Activated naive CD4-positive, alpha-beta T cell treated with anti-CD3 and anti-CD28 coated beads, Interleukin-2, amount 50 U/mL, for 16 hours (primary cell): ENCODE measurements around the gene KRT14.
A peak's percentile ranks its signal among the peaks of the same experiment; 100 is the strongest.
"Not testable (repeated sequence)": the region's sequence is repeated elsewhere in the genome, so short reads cannot be mapped to it uniquely, and the experiment has no call there.

Experiments
- DNase-seq: peaks from one replicate; pipeline ENCODE4 v3.0.0-alpha.2; 2020

The KRT14 gene

DNA sequence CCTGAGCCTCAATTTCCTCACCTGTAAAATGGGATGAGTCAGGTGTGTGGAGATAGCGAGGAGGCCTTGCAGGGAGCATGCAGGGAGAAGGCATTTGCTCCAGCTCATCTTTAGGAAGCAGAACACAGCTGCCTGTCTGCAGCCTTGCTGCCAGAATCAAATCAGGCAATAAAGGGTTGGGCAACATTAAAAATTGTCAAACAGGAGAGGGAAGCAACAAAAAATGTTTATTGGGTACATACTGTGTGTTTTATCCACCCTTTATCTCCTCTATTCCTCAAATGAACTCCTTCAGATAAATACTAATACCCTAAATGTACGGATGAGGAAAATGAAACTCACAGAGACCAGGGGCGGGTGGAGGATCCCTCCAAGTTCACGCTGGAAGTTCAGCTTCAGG is 13.6 kb upstream of the KRT14 start:
- no peak for DNase-seq

DNA sequence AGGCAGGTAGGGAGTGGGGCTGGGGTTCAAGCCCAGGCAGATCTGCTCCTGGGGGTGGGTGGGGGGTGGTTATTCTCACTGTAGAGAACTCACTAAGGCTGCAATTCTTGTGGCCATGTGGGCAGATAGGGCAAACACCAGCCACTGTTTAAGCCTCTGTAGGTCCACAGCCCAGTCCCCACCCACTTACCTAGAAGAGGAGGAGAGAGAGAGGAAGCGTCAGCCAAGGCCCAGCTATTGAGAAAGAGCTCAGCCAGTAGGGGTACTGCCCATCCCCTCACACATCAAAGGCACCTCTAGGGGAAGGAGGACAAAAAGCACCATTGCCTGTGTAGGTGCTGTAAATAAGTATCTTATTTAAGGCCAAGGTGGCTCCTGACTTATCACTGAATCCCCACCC is 13.0 kb upstream of the KRT14 start:
- DNase-seq: no peak

DNA sequence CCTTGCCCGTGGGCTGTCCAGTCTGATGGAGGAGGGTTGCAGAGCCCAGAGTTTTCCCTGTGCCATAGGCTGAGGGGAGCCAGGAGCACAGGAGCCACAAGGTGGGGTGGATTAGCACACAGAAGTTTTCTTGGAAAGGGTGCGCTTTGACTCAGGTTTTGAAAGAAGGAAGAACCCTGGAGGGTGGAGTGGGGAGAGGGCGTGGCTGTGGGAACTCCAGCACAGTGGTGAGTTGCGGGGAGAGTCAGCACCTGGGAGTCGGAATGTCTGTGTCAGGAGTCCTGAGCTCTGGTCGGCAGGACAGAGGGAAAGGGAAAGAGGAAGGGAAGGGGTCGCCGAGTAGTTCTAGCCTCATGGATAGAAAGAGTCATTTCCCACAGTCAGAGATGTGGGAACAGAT is 8.9 kb upstream of the KRT14 start:
- DNase-seq: no peak

DNA sequence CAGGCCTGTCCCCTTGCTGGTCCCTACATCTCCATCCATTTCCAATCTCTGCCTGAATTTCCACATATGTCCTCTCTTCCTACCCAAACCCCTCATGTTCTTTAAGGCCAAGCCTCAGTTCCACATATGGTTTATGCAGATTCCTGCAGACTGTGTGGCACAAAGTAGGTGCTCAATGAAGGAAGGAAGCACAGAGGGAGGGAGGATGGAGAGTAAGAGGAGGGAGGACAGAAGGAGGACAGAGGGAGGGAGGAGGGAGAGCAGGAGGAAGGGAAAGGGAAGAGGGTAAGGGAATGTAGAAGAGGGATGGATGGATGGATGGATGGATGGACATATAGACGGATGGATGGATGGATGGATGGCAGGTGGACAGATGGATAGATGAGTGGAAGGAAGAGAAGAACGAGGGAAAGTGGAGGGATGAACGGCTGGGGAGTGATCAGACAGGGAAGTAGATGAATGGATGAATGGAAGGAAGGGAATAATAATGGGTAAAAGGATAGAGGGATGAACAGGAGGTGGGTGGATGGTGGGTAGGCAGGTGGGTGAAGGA is 7.7 kb upstream of the KRT14 start:
- DNase-seq: no peak

DNA sequence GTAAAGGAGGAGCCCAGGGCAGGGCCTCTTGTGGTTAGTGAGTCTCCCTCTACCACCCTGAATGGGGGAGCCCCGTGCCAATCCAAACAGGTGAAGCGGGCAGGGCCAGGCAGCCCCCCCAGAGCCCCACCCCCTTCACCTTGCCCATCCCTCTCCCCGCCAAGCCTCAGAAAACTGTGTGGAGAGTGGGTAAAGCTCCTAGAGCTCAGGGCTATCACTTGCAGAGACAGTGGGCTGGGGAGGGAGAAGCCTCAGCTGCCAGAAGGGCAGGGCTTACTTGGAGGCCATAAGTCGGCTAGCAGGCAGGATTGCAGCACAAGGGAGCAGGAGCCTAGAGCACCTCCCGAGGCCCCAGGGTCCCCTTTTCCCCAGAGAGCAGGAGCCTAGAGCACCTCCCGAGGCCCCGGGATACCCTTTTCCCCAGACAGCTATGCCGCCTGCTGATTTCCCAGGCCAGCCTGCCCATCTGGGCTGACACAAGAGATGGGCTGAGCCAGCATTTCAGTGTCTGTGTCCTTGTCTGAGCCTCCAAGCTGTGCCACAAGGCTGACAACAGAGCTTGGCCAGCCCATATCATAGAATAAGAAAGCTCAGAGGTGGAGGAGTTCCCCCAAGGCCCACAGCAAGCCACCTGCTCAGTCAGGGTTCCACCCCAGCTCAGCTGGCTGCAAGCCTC is 6.7 kb upstream of the KRT14 start:
- no peak for DNase-seq

DNA sequence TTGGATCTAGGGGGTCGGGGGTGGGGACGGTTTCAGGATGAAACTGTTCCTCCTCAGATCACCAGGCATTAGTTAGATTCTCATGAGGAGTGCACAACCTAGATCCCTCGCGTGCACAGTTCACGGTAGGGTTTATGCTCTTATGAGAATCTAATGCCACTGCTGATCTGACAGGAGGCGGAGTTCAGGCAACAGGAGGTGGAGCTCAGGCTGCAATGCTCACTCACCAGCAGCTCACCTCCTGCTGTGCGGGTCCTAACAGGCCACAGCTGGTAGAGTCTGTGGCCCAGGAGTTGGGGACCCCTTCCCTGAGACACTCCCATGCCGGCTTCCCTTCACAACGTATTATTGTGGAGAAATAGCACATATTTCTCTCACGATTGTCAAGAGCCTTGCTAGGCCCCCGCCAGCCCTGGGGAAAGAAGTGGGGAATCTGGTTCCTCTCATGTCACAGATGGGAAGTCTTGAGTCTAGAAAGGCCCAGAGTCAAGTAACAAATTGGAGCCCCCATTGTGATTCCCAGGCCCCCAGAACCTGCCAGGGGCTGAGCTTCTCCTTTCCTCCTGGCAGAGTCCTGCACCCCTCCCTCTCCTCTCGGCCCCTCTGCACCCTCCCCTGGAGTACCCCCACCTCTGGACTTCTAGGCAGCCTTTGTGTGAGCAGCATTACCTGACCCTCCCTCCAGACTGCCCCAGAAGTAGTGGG is 6.1 kb upstream of the KRT14 start:
- no peak for DNase-seq

DNA sequence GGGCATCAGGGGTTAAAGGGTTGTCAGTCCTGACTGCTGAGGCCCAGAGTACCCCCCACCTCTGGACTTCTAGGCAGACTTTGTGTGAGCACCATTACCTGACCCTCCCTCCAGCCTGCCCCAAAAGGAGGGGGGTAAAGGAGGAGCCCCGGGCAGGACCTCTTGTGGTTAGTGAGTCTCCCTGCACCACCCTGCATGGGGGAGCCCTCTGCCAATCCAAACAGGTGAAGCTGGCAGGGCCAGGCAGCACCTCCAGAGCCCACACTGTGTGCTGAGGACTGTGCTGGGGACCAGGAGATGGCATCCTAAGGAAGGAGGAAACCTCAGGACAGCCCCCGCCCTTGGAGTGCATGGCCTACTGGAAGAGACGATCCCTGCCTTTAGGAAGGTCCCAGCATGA is 2.6 kb upstream of the KRT14 start:
- DNase-seq: no peak

DNA sequence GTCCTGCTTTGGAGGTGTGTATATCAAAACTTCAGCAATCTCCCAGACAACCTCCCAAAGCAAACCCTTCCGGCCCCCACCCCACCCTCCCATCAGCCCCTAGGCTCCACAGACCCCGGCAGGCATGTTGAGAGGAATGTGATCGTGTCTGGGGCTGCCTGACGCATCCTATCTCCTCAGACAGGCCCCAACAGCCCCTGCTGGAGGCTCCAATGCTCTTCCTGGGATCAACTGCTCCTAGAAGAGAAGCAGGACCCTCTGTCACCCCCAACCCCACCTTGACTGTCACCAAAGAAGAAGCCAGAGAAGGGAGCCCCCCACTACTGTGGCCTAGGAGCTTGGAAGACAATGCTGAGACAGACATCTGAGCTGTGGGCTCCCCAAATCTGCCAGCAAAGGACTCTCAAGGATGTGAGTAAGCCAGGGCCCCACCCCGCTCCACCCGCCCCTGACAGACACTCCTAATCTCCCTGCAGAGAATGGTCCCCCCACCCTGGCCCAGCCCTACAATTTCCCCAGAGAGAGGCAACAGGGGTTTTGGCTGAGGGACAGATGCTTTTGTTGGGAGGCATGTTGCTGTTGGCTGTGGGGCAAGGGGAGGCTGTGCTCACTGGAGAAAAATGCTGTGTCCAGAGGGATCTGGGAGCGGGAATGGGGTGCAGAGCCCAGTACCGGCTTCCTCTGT is 1.6 kb upstream of the KRT14 start:
- DNase-seq: no peak

DNA sequence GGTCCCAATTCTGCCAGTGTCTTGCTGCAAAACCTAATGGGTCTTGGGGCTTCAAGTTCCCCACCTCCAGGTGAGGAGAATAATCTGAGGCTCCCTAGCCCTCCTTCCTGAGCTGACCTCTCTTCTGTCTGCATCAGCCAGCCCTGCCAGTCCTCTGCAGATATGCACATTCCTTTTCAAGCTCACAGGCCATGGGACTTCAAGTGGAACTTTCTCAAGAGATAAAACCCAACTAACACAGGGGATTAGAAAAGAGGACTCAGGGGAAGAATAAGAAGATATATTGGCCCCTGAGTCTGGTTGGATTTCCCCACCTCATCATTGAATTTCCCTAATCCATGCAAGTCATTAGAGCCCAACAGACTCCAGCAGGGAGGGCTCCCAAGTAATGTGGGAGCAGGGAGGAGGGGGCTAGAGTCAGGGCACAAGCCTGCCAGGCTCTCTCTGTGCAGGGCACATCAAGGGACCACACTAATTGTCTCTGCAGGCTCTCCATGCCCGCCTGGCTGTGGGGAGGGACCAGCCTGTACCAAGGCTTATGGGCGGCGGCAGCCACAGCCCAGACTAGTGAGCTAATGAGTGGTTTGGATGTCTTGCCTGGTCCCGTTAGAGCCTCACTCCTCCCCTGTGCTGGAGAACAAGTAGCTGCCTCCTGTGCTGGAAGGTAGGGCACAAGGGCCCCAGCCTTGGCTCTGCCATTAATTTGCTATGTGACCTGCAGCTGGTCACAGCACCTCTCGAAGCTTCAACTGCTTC is 1.2 kb downstream of the KRT14 start:
- DNase-seq: no peak

DNA sequence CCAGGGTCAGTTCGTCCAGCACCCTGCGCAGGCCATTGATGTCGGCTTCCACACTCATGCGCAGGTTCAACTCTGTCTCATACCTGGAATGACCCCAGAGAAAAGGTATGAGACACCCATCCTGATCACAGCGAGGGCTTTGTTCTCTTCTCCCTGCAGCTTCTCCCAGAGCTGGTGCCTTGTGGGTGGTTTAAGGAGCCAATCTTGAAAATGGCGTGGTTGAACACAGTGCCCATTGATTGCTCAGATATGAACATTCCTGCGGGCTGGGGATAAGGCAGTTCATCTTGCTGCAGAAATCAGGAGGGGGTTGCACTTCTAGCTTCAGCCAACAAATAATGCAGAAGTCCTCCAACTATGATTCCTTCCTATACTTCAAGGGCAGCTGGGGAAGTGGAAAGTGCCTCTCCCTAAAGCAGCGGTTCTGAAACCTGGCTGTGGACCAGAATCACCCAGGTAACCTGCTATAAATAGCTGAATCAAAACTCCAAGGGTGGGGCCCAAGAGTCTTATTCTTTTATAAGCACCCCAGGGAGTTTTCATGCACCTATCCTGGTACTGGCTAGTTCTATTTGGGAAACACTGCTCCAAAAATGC is 2.3 kb downstream of the KRT14 start:
- DNase-seq: not testable (repeated sequence)

DNA sequence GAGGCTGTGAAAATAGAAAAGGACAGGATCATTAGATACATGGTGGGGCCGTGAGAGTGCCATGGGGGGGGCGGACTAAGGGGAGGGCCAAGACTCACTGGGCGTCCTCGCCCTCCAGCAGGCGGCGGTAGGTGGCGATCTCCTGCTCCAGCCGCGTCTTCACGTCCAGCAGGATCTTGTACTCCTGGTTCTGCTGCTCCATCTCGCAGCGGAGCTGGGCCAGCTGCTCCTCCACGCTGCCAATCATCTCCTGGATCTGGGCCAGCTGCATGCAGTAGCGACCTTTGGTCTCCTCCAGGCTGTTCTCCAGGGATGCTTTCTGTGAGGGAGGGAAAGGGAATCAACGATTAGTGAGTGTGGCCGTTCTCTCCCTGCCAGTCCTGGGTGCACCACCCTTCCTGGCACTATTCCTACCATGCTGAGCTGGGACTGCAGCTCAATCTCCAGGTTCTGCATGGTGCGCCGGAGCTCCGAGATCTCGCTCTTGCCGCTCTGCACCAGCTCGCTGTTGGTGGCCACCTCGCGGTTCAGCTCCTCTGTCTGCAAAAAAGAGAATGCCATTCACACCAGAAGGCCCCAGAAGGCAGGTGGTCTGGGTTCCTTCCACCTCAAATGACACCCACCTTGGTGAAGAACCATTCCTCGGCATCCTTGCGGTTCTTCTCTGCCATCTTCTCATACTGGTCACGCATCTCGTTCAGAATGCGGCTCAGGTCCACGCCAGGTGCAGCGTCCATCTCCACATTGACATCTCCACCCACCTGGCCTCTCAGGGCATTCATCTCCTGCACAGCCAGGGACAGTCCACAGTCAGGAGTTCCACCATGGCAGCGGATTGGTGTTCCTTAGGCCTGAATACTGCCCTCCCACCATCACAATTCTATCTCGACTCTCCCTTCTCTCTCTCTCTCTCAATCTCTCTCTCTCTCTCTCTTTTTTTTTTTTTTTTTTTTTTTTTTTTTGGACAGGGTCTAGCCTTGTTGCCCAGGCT is 3.3 kb downstream of the KRT14 start:
- DNase-seq: no peak

DNA sequence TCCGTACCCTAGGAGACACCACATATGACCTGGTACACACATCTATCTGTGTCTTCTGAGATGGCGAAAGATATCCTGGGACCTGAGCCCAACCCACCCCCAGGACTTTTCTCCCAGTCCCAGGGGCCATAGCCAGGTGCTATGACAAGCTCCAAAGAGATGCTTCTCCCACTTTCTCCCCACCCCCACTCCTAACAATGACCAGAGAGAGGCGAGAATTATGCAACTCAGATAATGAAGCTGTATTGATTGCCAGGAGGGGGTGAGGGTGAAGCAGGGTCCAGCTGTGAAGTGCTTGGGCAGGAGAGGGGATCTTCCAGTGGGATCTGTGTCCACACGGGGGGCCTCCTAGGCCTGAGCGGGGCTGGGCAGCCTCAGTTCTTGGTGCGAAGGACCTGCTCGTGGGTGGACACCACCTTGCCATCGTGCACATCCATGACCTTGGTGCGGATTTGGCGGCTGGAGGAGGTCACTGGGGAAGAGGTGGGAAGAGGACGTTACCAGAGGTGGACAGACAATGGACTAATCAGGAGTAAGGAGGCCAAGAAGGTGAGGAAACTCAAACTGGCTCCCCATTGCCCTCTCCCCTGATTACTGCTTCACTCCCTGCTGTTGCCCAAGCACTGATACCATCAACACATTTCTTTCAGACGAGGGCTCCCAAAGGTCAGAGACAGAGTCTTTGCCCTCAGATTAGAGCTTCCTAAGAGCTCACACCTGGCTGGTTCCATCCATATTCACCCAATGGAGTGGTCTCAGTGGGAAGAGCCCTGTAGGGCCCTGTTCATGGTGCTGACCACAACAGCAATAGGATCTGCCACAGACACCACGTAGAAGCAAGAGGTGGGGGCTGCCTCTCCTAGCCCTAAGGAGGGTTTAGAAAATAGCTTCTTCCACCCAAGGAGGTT is 4.4 kb downstream of the KRT14 start:
- DNase-seq: not testable (repeated sequence)

DNA sequence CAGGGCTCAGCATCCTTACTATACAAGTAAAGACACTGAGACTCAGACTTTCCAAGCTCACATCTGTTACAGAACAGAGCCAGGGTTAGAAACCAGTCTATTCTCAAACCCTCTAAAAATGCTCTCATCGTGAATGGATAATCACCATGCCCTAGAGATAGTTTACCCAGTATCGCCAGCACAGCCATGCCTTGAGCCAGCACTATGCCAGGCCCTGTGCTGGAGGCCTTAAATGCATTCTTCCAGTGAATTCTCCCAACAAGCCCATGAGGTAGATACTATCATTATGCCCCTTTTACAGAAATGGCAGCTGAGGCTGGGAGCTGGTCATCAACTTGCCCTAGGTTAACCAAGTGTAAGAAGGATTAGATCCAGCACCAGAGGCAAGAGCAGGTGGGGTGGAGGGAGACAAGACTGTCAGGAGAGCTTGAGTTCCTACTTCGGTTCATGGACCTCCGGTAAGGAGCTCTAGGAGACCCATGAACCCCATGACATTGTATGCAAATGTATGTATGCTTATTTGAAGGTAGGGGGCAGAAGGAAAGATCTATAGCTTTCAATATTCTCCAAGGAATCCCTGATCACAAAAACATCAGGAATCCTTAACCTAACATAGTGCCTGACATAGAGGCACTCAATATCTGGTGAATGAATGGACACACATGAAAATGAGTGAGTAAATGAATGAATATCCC is 5.2 kb downstream of the KRT14 start:
- DNase-seq: no peak

DNA sequence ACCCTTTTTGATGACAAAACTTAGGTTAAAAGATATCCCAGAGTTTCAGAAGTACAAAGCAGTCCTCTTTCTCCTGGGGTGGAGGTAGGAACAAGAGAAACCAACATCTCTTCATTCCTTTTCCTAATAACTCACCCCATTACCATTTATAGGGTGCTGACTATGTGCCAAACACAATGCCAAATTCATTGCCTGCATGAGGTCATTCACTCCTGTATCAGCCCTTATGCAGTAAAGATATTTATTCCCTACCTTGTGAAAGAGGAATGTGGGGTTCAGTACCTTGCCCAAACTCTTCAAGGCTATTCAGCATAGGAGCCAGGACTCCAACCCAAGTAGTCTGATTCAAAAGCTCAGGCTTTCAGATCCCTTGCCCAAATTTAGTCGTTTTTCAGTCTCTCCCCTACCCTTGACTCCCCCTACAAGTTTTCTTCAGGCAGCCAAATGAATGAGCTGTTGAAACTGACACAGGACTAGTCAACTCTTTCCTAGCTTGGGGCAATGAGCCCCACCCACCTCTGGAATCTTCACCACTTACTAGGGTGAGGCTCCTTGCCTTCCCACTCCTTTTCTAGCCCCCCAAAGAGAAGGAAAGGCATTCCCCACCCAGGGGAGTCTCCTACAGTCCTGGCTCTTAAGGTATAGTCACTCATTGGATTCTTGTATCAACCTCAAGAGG is 5.9 kb downstream of the KRT14 start:
- DNase-seq: no peak

DNA sequence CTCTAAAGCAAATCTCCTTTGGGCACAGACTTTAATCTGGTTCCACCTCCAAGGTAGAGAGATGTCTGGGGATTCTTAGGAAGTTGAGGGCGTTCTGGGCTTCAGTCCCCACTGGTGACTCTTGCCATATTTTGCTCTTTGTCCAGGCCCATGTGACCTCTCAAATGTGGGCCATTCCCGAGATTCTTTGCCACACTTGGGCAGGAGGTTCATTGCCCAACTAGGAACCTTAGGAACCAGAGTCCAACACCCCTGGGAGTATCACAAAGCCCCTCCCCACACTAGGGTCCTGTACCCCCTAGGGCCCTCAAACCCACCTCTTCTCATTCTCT is 6.5 kb downstream of the KRT14 start:
- DNase-seq: no peak

DNA sequence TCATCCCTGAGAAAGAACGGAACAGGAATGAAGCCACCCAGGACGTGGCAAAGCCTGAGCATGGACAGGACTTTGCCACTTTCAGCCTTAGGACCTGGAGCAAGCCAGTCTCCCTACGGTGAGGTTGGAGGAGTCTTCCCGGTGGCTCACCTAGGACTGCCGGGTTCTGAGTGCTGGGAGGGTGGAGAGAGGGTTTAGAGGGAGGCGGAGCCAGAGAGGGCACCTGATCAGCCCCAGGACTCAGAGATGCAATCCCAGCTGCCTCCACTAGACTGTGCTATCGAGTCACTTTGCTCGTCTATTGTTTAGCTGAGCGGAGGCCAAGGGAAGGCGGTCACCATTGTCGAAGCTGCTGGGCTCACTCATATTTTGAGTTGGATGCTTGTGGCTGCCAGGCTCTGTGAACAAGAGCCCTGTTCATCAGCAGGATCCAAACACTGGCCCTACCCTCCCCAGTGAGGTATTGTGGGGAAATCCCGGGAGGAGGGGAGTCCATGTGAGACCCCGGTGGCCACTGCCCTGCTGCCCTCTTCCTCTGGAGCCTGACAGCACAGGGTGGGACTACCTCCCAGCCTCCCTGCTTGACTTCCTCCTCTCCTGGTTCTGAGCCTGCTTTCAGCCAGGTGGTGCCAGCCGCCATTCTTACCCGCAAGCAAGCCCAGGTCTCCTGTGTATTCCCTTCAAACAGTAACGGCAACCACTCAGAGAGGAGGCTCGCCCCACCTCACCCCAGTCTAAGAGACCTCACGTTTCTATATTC is 7.0 kb downstream of the KRT14 start:
- peak; percentile 60 for DNase-seq

DNA sequence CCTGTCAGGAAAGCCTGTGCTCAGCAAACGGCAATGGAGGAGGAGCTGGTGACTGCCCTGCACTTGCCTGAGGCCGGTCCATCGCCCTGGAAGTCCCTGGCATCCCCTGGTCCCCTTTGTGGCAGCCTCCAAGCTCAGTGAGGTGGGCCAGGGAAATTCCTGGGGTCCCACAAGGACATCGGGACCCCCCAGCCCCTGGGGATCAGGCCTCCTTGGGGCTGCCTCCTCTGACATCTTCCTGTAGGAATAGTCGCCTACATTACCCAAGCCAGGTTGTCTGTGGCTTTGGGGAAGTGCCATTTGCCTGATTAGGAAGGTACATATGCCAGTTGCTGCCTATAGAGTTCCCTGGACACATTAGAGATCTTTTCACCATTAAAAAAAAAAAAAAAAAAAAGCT is 7.7 kb downstream of the KRT14 start:
- DNase-seq: no peak

DNA sequence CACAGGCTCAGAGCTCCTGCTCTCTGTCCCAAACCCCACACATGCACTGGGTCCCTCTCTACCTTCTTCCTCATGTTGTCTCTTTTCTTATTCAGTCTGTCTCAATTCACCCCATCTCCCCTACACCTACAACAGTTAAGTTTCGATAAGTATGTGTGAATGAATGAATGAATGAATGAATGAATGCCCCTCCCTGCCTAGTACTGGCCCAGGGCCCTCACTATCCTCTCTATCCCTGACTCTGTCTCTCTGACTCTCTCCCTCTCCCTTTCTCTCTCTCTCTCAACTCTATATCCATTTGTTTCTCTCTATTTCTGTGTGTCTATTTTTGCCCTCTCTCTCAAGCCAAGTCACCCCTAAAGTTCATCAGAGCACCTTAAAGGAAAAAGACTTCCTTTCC is 8.2 kb downstream of the KRT14 start:
- DNase-seq: no peak

DNA sequence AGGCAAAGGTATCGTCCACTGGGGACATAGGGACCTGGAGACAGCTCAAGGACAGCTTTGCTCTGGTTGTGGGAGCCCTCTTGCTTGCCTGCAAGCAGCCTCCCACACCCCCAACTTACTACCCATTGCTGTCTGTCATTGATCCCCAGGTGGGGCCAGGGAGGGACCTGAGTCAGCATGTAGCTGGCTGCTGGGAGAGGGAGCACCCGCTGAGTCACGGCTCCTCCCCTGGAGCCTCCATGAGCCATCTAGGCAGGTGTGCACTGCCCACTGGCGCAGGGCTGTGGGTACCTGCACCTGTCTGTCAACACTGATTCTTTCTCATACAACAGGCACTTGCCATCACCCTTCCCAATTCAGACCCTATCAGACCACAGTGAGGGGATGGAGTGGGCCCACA is 10.0 kb downstream of the KRT14 start:
- not testable (repeated sequence) for DNase-seq
